HepG2 (cell line): ENCODE results near the gene CIBAR2. TPM values are rescaled to one million over a fixed set of nuclear protein-coding genes. Genes with fewer than 3 reads are reported as not detected.
A peak's percentile ranks its signal among the peaks of the same experiment; 100 is the strongest.

Experiments
- ATAC-seq: fragments of 200-7000 bp; cut with Tn5 transposase; 3 replicates; pipeline ENCODE4 v1.9.1; 2020; ENCODE audit warnings: mild to moderate bottlenecking, moderate library complexity
- BruUV-seq: library from RNA; stranded (reverse); fragments of 400-500 nt; replicated peaks from 2 replicates; lab custom pipeline; 2021; lab: Mats Ljungman, UMichigan
- CTCF ChIA-PET: fragments of 300-600 bp; formaldehyde crosslinking; extraction: SDS; loops from one replicate; lab custom pipeline; 2021; ENCODE audit warnings: low total read pairs, inconsistent platforms, low intra/inter-chr PET ratio; lab: Yijun Ruan, JAX
- POLR2A ChIA-PET: fragments of 350-600 bp; sonication (Branson Sonifier 250); formaldehyde crosslinking; loops from one replicate; lab custom pipeline; 2020; ENCODE audit warnings: antibody characterized with exemption, inconsistent platforms; lab: Yijun Ruan, JAX
- DNase-seq: peaks from one replicate; pipeline ENCODE4 v3.0.0-alpha.2; 2015; ENCODE audit warnings: low spot score
- FAIRE-seq: peaks from 3 replicates; lab custom pipeline; 2011; peaks lifted over from hg19 to GRCh38; lab: Jason Lieb, UNC
- H2AFZ ChIP-seq: one replicate; pipeline ENCODE4 v1.6.1; 2011; ENCODE audit warnings: low read length, inconsistent platforms
- H3K27ac ChIP-seq: fragments of 300-600 bp; 3 replicates; pipeline ENCODE4 v1.8.0; 2011; ENCODE audit warnings: mixed run types, mild to moderate bottlenecking, mixed read lengths, low read length, inconsistent platforms; ENCODE audit not compliant: insufficient read depth; ENCODE audit errors: extremely low read length
- H3K27me3 ChIP-seq, 2 experiments: fragments of 200-600 bp in 1 of 2; 2 replicates in 1 of 2; 3 replicates in 1 of 2; pipeline versions ENCODE4 v1.6.0 to v1.8.0; 2011; ENCODE audit warnings: low read length in 2 of 2, mild to moderate bottlenecking in 2 of 2, moderate library complexity in 2 of 2, inconsistent platforms in 1 of 2; ENCODE audit not compliant: insufficient read depth in 2 of 2, control insufficient read depth in 1 of 2
- H3K36me3 ChIP-seq, 2 experiments: fragments of 200-600 bp in 1 of 2; replicated peaks in 1 of 2; 2 replicates in 1 of 2; 3 replicates in 1 of 2; pipeline versions ENCODE4 v1.5.1 to v1.8.0; 2011; ENCODE audit warnings: low read length in 2 of 2, inconsistent platforms in 1 of 2; ENCODE audit not compliant: insufficient read depth in 2 of 2, control insufficient read depth in 1 of 2
- H3K4me1 ChIP-seq: 2 replicates; pipeline ENCODE4 v1.5.1; 2012; ENCODE audit warnings: low read length, inconsistent platforms; ENCODE audit not compliant: insufficient read depth
- H3K4me2 ChIP-seq: 2 replicates; pipeline ENCODE4 v1.6.0; 2011; ENCODE audit warnings: low read depth, low read length, inconsistent platforms
- H3K4me3 ChIP-seq, 3 experiments: fragments of 200-600 bp in 1 of 3; sonication (generic), shearing (Covaris generic) in 1 of 3; replicated peaks in 1 of 3; 2 replicates each; pipeline ENCODE4 v1.5.1; 2011 to 2016; ENCODE audit warnings: low read length in 3 of 3, inconsistent platforms in 2 of 3, low read depth in 2 of 3, mild to moderate bottlenecking in 2 of 3, control low read depth in 1 of 3, mixed read lengths in 1 of 3; ENCODE audit not compliant: insufficient read depth in 1 of 3
- H3K79me2 ChIP-seq: one replicate; pipeline ENCODE4 v1.6.1; 2011; ENCODE audit warnings: low read length, inconsistent platforms; ENCODE audit not compliant: insufficient read depth
- H3K9ac ChIP-seq: 2 replicates; pipeline ENCODE4 v1.6.0; 2011; ENCODE audit warnings: mild to moderate bottlenecking, low read depth, low read length, inconsistent platforms; ENCODE audit not compliant: insufficient read depth
- H3K9me3 ChIP-seq: 2 replicates; pipeline ENCODE4 v1.5.1; 2012; ENCODE audit warnings: mild to moderate bottlenecking, low read length
- H4K20me1 ChIP-seq: 2 replicates; pipeline ENCODE4 v1.6.0; 2011; ENCODE audit warnings: inconsistent platforms, mild to moderate bottlenecking, low read length, moderate library complexity; ENCODE audit not compliant: insufficient read depth
- ADNP ChIP-seq: sonication (generic); formaldehyde crosslinking; IDR thresholded peaks from 2 replicates; pipeline ENCODE4 v1.4.0; 2020; ENCODE audit warnings: missing genetic modification reagents
- CBFB ChIP-seq: sonication (generic); formaldehyde crosslinking; IDR thresholded peaks from 2 replicates; pipeline ENCODE4 v1.4.0; 2020; ENCODE audit warnings: missing genetic modification reagents
- GATA4 ChIP-seq: sonication (generic); IDR thresholded peaks from 2 replicates; pipeline ENCODE4 v1.6.1; 2016; ENCODE audit warnings: antibody characterized with exemption, low read depth, borderline replicate concordance
- KDM5A ChIP-seq: fragments of 200-600 bp; sonication (generic); IDR thresholded peaks from 2 replicates; pipeline ENCODE4 v1.7.0; 2018; ENCODE audit warnings: antibody characterized with exemption, mild to moderate bottlenecking, low read length, borderline replicate concordance
- POGK ChIP-seq: sonication (generic); formaldehyde crosslinking; conservative IDR thresholded peaks from 2 replicates; pipeline ENCODE4 v1.8.0; 2022; ENCODE audit warnings: mild to moderate bottlenecking, moderate library complexity, missing genetic modification reagents
- RFX1 ChIP-seq: fragments of 450-650 bp; IDR thresholded peaks from 2 replicates; pipeline ENCODE4 v1.6.1; 2017
- SALL1 ChIP-seq: sonication (generic); formaldehyde crosslinking; IDR thresholded peaks from 2 replicates; pipeline ENCODE4 v1.8.0; 2022; ENCODE audit warnings: mild to moderate bottlenecking, missing genetic modification reagents
- ZBTB49 ChIP-seq: sonication (generic); formaldehyde crosslinking; IDR thresholded peaks from 2 replicates; pipeline ENCODE4 v1.4.0; 2020; ENCODE audit warnings: missing genetic modification reagents, borderline replicate concordance
- ZBTB8A ChIP-seq: sonication (generic); formaldehyde crosslinking; IDR thresholded peaks from 2 replicates; pipeline ENCODE4 v1.4.0; 2020; ENCODE audit warnings: mild to moderate bottlenecking, low read depth, missing genetic modification reagents, borderline replicate concordance
- ZNF33B ChIP-seq: sonication (generic); formaldehyde crosslinking; IDR thresholded peaks from 2 replicates; pipeline ENCODE4 v1.5.1; 2020; ENCODE audit warnings: mild to moderate bottlenecking, missing genetic modification reagents
- WGBS: methylation state at CpG from one replicate; pipeline ENCODE4 v1.1.6; 2017; ENCODE audit warnings: low lambda C conversion rate; 5-methylcytosine and 5-hydroxymethylcytosine counted together
- in situ Hi-C: cut with HindIII; loops from 2 replicates; pipeline ENCODE4 v1.10.0; 2017; ENCODE audit warnings: low pct_unique_long_range_greater_than_20kb; ENCODE audit not compliant: extremely low pct_ligation_motif_present
- intact Hi-C: fragments of 100-400 bp; cut with micrococcal nuclease; formaldehyde crosslinking; loops from one replicate; pipeline ENCODE4 v1.10.0; 2022; ENCODE audit not compliant: unreplicated experiment
- polyA plus RNA-seq, 8 experiments: library from polyadenylated mRNA; depleted of rRNA in 3 of 8; stranded (reverse) in 7 of 8; unstranded in 1 of 8; fragments of >200 nt; fragmentation: Illumina TruSeq in 4 of 8; extraction: Trizol in 4 of 8; gene quantifications; 2 replicates each; pipeline versions ENCODE4 v1.2.1 to v1.2.3, GENCODE V29; 2011 to 2016; ENCODE audit warnings: low read depth in 4 of 8, missing spikeins in 1 of 8, mixed read lengths in 1 of 8; ENCODE audit not compliant: insufficient read depth in 1 of 8
- total RNA-seq, 5 experiments: library from RNA; depleted of rRNA; stranded (reverse); fragments of >200 nt; fragmentation: Illumina TruSeq; extraction: Trizol; gene quantifications; 2 replicates each; pipeline ENCODE4 v1.2.3, GENCODE V29; 2016; ENCODE audit warnings: low read depth in 1 of 5
- TF ChIP-seq, protein P1 (sequence below): sonication (generic); formaldehyde crosslinking; IDR thresholded peaks from 2 replicates; pipeline ENCODE4 v1.4.0; 2020; ENCODE audit warnings: missing genetic modification reagents
- TF ChIP-seq, protein P2 (sequence below): sonication (generic); formaldehyde crosslinking; IDR thresholded peaks from 2 replicates; pipeline ENCODE4 v1.4.0; 2020; ENCODE audit warnings: missing genetic modification reagents

Gene CIBAR2
- total and polyA plus RNA-seq, 2 of the 13 experiments (the other 11 are each of a cell fraction or from before 2014, with no cell fraction given), result not detected

DNA sequence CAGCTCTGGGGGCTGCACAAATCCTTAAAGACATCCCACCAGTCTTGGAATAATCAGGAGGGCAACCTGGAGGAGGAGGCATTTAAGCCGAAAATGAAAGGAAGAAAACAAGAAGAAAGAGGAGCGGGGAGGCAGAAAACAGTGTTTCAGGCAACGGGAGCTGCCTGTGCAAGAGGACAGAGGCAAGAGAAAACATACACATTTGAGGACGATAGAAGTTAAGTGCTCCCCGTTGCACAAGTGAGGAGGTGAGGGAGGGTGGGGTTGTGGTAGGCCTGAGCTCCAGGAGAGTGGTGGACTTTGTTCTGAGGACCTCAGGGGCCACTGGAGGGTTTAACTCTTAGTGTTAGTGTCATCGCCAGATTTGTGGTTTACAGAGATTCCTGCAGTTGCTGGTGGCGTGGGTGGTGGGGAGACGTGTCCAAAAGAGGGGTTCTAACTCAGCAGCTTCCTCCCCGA is 27.6 kb upstream of the CIBAR2 start:
- H3K9ac ChIP-seq, result 0 out of 2 replicates have a peak overlapping the region, but pooled peaks have one; percentile 17
- no peaks in the 10 kb centered on the region for H3K9me3 ChIP-seq
- peaks cover 0 to 27% of the 10 kb centered on the region in 2 experiments; a peak in 4 of 5 replicates for H3K27me3 ChIP-seq
- no peaks in the 10 kb centered on the region for H4K20me1 ChIP-seq
- POLR2A ChIA-PET, result interaction anchor here (0.8 to 11.3 kb wide), 11 partner anchors 10 to 128 kb away, joined by 3 to 293 read pairs (median 6); partner anchors contain the start of gene ZDHHC7
- CTCF ChIA-PET, result no interaction called here
- ATAC-seq (no peak), FAIRE-seq (peak; percentile 95), DNase-seq (peak; percentile 80)
- no TSS peak for BruUV-seq
- in situ Hi-C loops (no loop called here), intact Hi-C loops (no loop called here)
- peak overlapping the region in 2 of 3 experiments; percentile 15 to 31; a peak in 3 of 6 replicates for H3K4me3 ChIP-seq
- H3K36me3 ChIP-seq, result no peaks in the 10 kb centered on the region
- WGBS, result 2% methylated on average over 9 of the region's 9 CpGs
- H3K4me1 ChIP-seq, result peaks cover 96% of the 10 kb centered on the region
- H3K79me2 ChIP-seq, result no peaks in the 10 kb centered on the region
- peak overlapping the region; percentile 75 for H3K4me2 ChIP-seq
- H3K27ac ChIP-seq, result peak overlapping the region; percentile 54
- no peak overlapping the region for H2AFZ ChIP-seq
- peak; percentile 83; the same call in 1 of the 2 replicates for TF ChIP-seq POGK (CRISPR knock-in tag)
- no peak for TF ChIP-seq RFX1
- 0 out of 2 replicates have a peak, but pooled peaks have one; percentile 41 for TF ChIP-seq ZNF33B (CRISPR knock-in tag)
- TF ChIP-seq GATA4, result no peak
- peak; percentile 86 for TF ChIP-seq CBFB (CRISPR knock-in tag)
- TF ChIP-seq KDM5A, result no peak
- no peak for TF ChIP-seq ZBTB49
- peak; percentile 61; the same call in 1 of the 2 replicates for TF ChIP-seq ADNP (CRISPR knock-in tag)
- TF ChIP-seq, protein P1, sequence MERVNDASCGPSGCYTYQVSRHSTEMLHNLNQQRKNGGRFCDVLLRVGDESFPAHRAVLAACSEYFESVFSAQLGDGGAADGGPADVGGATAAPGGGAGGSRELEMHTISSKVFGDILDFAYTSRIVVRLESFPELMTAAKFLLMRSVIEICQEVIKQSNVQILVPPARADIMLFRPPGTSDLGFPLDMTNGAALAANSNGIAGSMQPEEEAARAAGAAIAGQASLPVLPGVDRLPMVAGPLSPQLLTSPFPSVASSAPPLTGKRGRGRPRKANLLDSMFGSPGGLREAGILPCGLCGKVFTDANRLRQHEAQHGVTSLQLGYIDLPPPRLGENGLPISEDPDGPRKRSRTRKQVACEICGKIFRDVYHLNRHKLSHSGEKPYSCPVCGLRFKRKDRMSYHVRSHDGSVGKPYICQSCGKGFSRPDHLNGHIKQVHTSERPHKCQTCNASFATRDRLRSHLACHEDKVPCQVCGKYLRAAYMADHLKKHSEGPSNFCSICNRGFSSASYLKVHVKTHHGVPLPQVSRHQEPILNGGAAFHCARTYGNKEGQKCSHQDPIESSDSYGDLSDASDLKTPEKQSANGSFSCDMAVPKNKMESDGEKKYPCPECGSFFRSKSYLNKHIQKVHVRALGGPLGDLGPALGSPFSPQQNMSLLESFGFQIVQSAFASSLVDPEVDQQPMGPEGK, result peak; percentile 85
- TF ChIP-seq ZBTB8A (CRISPR knock-in tag), result no peak
- peak; percentile 88 for TF ChIP-seq SALL1 (CRISPR knock-in tag)
- TF ChIP-seq, protein P2, sequence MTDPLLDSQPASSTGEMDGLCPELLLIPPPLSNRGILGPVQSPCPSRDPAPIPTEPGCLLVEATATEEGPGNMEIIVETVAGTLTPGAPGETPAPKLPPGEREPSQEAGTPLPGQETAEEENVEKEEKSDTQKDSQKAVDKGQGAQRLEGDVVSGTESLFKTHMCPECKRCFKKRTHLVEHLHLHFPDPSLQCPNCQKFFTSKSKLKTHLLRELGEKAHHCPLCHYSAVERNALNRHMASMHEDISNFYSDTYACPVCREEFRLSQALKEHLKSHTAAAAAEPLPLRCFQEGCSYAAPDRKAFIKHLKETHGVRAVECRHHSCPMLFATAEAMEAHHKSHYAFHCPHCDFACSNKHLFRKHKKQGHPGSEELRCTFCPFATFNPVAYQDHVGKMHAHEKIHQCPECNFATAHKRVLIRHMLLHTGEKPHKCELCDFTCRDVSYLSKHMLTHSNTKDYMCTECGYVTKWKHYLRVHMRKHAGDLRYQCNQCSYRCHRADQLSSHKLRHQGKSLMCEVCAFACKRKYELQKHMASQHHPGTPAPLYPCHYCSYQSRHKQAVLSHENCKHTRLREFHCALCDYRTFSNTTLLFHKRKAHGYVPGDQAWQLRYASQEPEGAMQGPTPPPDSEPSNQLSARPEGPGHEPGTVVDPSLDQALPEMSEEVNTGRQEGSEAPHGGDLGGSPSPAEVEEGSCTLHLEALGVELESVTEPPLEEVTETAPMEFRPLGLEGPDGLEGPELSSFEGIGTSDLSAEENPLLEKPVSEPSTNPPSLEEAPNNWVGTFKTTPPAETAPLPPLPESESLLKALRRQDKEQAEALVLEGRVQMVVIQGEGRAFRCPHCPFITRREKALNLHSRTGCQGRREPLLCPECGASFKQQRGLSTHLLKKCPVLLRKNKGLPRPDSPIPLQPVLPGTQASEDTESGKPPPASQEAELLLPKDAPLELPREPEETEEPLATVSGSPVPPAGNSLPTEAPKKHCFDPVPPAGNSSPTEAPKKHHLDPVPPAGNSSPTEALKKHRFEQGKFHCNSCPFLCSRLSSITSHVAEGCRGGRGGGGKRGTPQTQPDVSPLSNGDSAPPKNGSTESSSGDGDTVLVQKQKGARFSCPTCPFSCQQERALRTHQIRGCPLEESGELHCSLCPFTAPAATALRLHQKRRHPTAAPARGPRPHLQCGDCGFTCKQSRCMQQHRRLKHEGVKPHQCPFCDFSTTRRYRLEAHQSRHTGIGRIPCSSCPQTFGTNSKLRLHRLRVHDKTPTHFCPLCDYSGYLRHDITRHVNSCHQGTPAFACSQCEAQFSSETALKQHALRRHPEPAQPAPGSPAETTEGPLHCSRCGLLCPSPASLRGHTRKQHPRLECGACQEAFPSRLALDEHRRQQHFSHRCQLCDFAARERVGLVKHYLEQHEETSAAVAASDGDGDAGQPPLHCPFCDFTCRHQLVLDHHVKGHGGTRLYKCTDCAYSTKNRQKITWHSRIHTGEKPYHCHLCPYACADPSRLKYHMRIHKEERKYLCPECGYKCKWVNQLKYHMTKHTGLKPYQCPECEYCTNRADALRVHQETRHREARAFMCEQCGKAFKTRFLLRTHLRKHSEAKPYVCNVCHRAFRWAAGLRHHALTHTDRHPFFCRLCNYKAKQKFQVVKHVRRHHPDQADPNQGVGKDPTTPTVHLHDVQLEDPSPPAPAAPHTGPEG, result no peak
